CD4-positive, alpha-beta T cell treated with Interleukin-12 subunit alpha and Interleukin-12 subunit beta, for 1 hour (primary cell): ENCODE measurements around the gene MEPCE.

Source experiments
- DNase-seq: peaks from one replicate; pipeline ENCODE4 v3.0.0-alpha.2; 2020

Gene MEPCE

DNA sequence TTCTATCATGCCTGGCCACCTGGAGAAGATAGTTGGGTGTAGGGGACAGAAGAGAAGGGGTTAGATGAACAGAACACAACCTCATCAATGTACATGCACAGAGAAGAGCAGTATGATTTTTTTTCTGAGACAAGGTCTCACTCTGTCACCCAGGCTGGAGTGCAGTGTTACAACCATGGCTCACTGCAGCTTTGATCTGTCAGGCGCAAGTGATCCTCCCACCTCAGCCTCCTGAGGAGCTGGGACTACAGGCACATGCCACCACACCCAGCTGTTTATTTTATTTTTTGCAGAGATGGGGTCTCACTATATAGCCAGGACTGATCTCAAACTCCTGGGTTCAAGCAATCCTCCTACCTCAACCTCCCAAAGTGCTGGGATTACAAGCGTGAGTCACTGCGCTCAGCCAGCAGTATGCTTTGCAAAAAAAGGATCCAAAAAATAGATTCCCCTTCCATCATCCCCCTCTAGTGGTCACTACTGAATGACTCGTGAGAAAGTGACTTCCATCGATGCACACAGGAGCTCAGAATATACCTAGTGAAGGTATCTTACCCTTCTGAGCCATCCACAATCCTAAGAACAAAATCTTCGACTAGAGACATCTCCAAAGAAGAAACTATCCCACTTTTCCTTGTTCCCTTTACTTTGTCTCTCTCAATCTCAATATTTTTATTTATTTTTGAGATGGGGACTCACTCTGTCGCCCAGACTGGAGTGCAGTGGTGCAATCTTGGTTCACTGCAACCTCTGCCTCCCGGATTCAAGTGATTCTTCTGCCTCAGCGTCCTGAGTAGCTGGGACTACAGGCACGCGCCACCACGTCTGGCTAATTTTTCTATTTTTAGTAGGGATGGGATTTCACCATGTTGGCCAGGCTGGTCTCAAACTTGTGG is 22.1 kb upstream of the MEPCE start:
- DNase-seq, result peak; percentile 77

DNA sequence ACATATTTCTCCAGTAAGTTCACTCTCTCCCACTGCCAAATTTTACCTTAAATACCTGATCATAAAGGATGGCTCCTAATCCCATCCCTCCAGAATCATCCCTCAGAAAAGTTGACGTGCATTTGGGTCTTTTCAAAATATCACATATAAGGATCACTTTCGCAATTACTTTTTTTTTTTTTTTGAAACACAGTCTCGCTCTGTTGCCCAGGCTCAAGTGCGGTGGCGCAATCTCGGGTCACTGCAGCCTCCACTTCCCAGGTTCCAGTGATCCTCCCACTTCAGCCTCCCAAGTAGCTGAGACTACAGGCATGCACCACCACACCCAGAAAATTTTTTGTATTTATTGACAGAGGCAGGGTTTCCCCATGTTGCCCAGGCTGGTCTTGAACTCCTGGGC is 18.5 kb upstream of the MEPCE start:
- no peak for DNase-seq

GRCh38 chr7:100413346-100413745 is 16.3 kb upstream of the MEPCE start:
- DNase-seq, result no peak

DNA sequence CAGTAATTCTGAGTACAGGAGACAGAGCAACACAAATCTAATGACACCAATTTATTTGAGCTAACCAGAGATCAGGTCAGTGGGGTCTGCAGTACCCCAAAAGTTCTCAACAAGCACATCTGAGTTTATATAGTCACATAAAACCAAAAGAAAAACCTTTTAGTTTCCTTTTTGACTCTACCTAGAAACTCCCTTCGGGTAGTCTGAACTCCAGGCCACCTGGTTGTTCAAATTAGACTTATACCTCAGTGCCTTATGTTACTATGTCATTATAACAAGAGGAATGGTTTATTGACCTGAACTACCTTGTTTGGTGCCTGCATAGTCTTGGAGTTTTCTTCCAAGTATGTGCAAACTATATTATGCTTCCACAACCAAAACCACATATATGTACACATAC is 15.7 kb upstream of the MEPCE start:
- DNase-seq, result no peak

DNA sequence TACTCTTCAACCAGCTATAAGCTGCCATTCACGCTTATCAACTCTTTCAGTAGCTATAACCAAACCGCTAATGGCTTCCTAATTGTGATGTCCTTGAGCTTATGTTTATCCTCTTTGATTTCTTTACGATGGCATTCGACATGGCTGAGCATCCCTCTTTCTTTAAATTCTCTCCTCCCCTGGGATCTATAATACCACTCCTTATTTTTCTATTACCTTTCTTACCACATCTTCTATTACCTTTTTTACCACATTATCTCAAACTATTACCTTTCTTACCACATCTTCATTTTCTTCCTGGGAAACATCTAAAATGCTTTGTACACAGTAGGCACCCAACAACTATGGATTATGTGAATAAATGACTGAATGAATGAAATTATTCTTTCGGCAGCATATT is 14.2 kb upstream of the MEPCE start:
- no peak for DNase-seq

DNA sequence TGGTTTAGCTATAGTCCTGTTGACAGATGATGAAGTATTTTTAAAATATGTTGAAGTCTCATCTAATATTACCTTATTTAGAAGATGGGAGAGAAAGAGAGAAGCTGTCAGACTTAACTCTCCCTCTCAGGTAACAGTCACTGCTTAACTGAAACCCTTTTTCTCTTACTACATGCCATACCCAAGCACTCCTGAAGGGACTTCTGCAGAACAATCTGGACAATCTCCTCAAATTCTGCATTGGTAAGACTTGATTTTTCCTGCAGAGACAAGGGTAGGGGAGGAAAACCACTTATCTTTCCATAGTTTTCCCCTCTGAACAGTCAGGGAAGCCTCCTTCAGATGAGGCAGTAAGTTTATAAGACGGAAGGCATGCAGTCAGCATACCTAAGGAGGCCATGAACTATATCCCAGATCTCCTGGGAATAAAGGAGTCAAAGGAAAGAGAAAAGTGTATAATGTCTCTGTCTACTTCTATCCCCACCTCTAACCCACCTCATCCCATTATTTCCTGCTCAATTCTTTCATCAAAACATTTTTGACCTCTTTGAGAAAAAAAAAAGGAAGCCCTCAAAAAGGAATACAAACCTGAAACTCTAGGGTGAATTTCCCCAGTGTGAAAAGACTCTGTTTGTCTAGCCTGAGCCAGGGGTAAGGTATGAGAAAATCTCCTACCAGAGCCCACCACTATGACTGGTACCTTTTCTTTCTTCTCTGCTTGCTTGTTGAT is 10.5 kb upstream of the MEPCE start:
- no peak for DNase-seq

DNA sequence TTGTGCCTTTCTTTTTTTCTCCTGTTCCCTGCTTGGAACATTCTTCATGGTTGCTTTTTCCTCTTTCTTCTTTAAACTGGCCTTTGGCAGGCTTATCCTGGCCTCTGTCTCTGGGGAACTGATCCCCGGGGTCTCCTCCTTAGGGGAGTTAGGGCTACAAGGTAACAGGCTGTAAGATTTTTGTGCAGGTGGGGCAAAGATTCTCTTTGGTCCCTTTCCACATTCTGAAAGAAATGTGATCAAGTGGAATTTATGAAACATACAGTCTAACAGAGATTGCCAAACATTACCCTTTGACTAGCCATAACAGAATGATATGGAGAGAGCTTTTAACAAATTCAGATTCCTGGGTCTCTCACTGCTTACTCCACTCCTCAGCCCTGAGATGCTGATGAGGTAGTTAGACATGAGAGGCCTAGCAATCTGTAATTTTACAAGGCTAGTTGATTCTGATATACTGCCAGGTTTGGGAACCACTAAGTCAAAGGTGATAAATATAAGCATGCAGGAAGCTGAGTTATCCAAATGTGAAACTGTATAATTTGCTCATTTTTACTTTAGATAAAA is 9.9 kb upstream of the MEPCE start:
- no peak for DNase-seq

DNA sequence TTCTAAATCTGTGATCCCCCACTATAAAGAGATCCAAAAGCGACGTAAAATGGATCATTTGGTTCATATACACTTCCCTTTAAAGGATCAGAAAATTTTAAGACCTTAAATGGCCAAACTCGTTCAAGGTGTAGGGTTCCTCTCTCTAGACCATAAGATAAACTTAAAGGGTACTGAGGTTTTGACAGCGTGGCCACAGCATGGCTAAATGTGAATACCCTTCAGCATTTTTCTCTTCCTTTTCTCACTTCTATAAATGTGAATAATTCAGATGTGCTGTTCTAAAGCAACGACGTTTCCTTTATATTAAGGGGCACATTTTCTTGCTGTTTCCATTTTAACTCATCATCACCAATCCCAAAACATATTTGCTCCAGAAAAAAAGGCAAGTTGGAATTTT is 6.3 kb upstream of the MEPCE start:
- DNase-seq, result no peak

- DNase-seq, result no peak
These were observed 4.3 kb upstream of the MEPCE start for GRCh38 chr7:100425347-100425746.

GRCh38 chr7:100426516-100426915 is 3.1 kb upstream of the MEPCE start:
- no peak for DNase-seq

- DNase-seq, result no peak
These were observed 1.9 kb upstream of the MEPCE start for GRCh38 chr7:100427762-100428198.

- peak; percentile 98 for DNase-seq
These were observed 1.2 kb upstream of the MEPCE start, which contains the start of gene ZCWPW1 for GRCh38 chr7:100428199-100428966. Gene ZCWPW1, minus strand, starts transcription at chr7:100428703. Its CDS starts 8,054 bp downstream, at chr7:100420649.

- peak; percentile 100 for DNase-seq
These were observed 529 bp upstream of the MEPCE start for GRCh38 chr7:100428967-100429636.

- DNase-seq, result peak; percentile 51
These were observed 1.1 kb downstream of the MEPCE start for GRCh38 chr7:100430493-100431285.

DNA sequence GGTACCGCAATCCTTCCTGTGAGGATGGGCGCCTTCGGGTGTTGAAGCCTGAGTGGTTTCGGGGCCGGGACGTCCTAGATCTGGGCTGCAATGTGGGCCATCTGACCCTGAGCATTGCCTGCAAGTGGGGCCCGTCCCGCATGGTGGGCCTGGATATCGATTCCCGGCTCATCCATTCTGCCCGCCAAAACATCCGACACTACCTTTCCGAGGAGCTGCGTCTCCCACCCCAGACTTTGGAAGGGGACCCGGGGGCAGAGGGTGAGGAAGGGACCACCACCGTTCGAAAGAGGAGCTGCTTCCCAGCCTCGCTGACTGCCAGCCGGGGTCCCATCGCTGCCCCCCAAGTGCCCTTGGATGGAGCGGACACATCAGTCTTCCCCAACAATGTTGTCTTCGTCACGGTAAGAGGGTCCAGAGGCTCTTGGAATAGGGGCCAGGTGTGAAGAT is 1.7 kb downstream of the MEPCE start:
- no peak for DNase-seq

- no peak for DNase-seq
These were observed 2.4 kb downstream of the MEPCE start for GRCh38 chr7:100432053-100432452.

DNA sequence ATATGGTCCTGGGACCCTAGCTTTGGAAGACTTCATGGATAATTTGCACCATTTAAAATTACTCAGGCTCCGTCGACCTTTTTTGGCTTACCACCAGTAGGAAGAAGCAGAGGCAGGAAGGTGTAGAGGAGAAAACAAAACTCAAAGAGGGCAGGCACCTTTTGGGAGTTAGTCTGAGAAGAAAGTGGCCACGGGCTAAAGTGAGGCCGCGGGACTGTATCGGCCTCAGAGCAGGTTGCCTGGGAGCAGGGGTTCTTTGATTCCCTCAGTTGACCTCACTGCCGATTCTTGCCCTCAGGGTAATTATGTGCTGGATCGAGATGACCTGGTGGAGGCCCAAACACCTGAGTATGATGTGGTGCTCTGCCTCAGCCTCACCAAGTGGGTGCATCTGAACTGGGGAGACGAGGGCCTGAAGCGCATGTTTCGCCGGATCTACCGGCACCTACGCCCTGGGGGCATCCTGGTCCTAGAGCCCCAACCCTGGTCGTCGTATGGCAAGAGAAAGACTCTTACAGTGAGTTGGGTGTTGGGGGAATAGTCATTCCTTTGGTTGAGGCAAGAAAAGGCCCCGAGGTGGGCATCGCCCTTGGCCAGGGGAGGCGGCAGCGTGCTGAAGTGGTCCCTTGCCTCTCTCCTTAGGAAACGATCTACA is 3.1 kb downstream of the MEPCE start:
- no peak for DNase-seq

DNA sequence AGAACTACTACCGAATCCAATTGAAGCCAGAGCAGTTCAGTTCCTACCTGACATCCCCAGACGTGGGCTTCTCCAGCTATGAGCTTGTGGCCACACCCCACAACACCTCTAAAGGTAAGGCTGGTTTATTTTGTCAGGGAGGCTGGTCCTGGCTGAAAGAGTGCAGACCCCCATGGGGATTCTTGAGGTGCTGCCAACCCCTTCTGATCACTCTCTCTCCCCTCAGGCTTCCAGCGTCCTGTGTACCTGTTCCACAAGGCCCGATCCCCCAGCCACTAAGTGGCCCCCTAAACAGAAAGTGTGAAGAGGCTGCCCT is 3.6 kb downstream of the MEPCE start:
- DNase-seq, result no peak

DNA sequence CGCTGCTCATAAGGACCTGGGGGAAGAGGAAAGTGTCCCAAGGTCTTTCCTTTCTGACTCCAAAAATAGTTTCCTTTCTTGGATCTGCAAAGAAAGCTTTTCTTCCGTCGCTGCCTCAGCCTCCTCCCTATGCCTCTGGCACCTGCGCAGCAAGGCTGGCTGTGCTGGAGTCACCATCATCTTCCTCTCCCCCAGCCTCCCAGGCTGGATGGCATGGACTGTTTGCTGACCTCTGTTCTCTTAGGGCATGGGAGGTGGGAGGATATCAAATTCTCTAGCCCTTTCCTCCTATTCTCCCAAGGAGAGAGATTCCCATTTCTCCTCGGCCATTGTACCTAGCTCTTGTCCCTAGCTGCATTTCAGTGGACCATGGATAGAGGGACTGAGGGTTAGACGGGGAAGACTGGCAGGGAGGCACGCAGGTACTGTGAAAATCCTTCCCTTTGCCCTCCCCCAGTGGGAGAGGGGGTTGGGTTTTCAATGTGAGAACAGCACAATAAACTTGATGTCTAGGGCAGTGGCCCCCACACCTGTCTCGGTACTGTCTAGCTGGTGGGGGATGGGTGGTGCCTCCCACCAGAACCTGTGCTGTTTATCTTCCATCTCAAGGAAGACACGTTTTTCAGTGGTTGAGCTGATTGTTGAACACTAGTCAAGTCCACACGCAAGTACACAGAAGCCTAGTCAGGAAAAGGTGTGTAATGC is 4.1 kb downstream of the MEPCE start:
- no peak for DNase-seq
